Activated CD4-positive, alpha-beta T cell treated with anti-CD3 and anti-CD28 coated beads, Interleukin-2, amount 50 U/mL, for 4 hours (primary cell): ENCODE measurements around the gene ABHD15.

Experiments used
- DNase-seq, 2 experiments: peaks; one replicate each; pipeline ENCODE4 v3.0.0-alpha.2; 2020

ABHD15 gene

GRCh38 chr17:29514792-29515191 lies 52.0 kb downstream of the ABHD15 start:
- no peak for DNase-seq

DNA sequence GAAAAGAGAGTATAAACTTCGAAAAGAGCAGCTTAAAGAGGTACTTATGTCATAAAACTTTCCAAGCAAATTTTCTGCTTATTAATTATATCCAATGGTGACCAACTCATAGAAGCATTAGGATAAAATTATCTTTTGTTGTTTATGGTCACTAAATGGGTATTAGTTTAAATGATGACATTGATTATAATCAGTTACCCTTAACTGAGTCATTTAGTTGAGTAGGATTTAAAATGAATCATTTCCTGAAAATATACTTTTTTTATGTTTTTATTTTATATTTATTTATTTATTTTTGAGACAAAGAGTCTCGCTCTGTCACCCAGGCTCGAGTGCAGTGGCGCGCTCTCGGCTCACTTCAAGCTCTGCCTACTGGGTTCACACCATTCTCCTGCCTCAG lies 55.9 kb downstream of the ABHD15 start:
- no peak for DNase-seq
